ENCODE data around the gene FSIP1. TPM values are rescaled to one million over a fixed set of nuclear protein-coding genes. Genes with fewer than 3 reads are reported as not detected.

FSIP1 gene
- total RNA-seq, 3 donors from 2014 or later: 4.1 to 12.1 (median 5.1) TPM

GRCh38 chr15:39701988-39702387 lies 80.7 kb downstream of the FSIP1 start:
- intact Hi-C loops (cut with DNase I, micrococcal nuclease): no loop called here
- no peak for ATAC-seq
- no peak for TF ChIP-seq CTCF (IDR thresholded peaks at IDR 0.05)
- no peaks in the 10 kb centered on the region for H3K36me3 ChIP-seq (ENCODE audit: low read depth)
- H3K4me1 ChIP-seq (ENCODE audit: low read depth): no peaks in the 10 kb centered on the region
- no peak for DNase-seq
- H3K4me3 ChIP-seq: no peak overlapping the region
- no peaks in the 10 kb centered on the region for H3K9me3 ChIP-seq

- TF ChIP-seq CTCF (IDR thresholded peaks at IDR 0.05): no peak
- Histone ChIP-seq H3K36me3 (ENCODE audit: low read depth) (no peaks in the 10 kb centered on the region), H3K9me3 (no peaks in the 10 kb centered on the region), H3K4me1 (ENCODE audit: low read depth) (no peaks in the 10 kb centered on the region), H3K4me3 (no peak overlapping the region)
- DNase-seq (no peak), ATAC-seq (no peak)
- intact Hi-C loops (cut with DNase I, micrococcal nuclease): no loop called here
These were observed 82.3 kb downstream of the FSIP1 start for GRCh38 chr15:39700375-39700700.

- Histone ChIP-seq H3K4me1 (ENCODE audit: low read depth) (no peaks in the 10 kb centered on the region), H3K9me3 (no peaks in the 10 kb centered on the region), H3K4me3 (no peak overlapping the region), H3K36me3 (ENCODE audit: low read depth) (no peaks in the 10 kb centered on the region)
- TF ChIP-seq CTCF (IDR thresholded peaks at IDR 0.05): no peak
- ATAC-seq (no peak), DNase-seq (no peak)
- intact Hi-C loops (cut with DNase I, micrococcal nuclease): no loop called here
These were observed 82.9 kb downstream of the FSIP1 start for GRCh38 chr15:39699516-39700374.

- no peak overlapping the region for H3K4me3 ChIP-seq
- H3K9me3 ChIP-seq: no peaks in the 10 kb centered on the region
- no peaks in the 10 kb centered on the region for H3K36me3 ChIP-seq (ENCODE audit: low read depth)
- no peak for TF ChIP-seq CTCF (IDR thresholded peaks at IDR 0.05)
- H3K4me1 ChIP-seq (ENCODE audit: low read depth): no peaks in the 10 kb centered on the region
- ATAC-seq (no peak), DNase-seq (no peak)
- intact Hi-C loops (cut with DNase I, micrococcal nuclease): no loop called here
These were observed 83.9 kb downstream of the FSIP1 start for GRCh38 chr15:39698444-39699390.

GRCh38 chr15:39697509-39697908 lies 85.1 kb downstream of the FSIP1 start:
- TF ChIP-seq CTCF (IDR thresholded peaks at IDR 0.05): no peak
- Histone ChIP-seq H3K4me1 (ENCODE audit: low read depth) (peaks cover 2% of the 10 kb centered on the region), H3K9me3 (no peaks in the 10 kb centered on the region), H3K4me3 (no peak overlapping the region), H3K36me3 (ENCODE audit: low read depth) (no peaks in the 10 kb centered on the region)
- ATAC-seq (no peak), DNase-seq (no peak)
- intact Hi-C loops (cut with DNase I, micrococcal nuclease): no loop called here

All from mucosa of descending colon (tissue), 3 donors.